HG03342 (cell line): Measurements from ENCODE around the gene IMPA2.

Source experiments
- ATAC-seq: cut with Tn5 transposase; IDR thresholded peaks from one replicate; pipeline ENCODE4 v1.9.1; 2021; ENCODE audit warnings: mild to moderate bottlenecking, moderate library complexity; ENCODE audit not compliant: unreplicated experiment

IMPA2 gene

DNA sequence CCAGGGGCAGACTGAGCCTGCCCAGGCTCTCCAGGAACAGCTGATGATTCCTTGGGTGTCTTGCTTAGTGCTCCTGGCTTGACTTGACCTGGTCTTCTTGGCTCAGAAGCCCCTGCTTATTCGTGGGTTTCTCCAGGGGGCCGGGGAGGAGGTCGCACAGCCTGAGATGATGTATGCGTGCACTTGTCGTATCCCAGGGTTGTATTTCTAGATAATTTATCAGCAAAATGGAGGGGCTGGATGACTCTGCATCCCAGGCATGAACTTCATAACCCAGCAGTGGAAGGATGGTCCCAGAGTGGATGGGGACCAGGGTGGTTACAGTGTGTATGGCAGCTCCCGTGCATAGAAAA is 25.2 kb downstream of the IMPA2 start:
- ATAC-seq = no peak

DNA sequence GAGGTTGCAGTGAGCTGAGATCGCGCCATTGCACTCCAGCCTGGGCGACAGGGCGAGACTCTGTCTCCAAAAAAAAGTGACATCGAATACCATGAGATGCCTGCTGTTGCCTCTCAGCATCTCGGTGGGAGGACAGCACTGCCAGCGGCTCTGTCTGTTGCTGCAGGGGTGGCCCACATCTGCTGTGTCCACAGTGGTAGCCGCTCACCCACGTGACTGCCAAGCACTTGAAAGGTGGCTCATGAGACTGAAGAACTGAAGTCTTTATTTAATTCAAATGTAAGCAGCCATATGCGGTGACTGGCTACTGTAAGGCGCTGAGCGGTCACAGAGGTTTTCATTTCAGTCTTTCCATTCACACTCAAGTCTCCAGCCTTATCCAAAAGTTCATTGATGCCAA is 25.8 kb downstream of the IMPA2 start:
- no peak for ATAC-seq

DNA sequence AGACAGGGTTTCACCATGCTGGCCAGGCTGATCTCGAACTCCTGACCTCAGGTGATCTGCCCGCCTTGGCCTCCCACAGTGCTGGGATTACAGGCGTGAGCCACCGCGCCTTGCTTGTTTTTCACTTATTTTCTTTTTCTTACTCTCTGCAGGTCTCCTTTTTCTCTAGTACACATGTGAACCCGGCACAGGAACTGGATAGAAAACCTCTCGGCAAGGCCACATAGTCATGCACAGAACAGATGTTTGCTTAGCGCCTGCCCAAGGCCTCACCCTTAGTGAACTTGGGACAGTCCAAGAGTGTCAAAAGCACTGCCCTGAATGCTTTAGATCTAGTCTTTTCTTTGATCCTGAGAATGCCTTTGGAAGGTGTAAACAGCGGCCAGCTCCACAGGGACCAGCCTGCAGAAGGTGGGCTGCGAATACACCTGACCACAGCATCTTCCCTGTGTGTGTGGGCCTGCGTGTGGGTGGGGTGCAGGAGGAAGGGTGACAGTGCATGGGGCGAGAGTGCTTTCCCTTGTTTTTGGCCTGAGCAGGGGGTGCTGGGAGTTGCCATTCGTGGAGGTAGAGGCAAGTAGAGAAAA is 27.0 kb downstream of the IMPA2 start:
- no peak for ATAC-seq

DNA sequence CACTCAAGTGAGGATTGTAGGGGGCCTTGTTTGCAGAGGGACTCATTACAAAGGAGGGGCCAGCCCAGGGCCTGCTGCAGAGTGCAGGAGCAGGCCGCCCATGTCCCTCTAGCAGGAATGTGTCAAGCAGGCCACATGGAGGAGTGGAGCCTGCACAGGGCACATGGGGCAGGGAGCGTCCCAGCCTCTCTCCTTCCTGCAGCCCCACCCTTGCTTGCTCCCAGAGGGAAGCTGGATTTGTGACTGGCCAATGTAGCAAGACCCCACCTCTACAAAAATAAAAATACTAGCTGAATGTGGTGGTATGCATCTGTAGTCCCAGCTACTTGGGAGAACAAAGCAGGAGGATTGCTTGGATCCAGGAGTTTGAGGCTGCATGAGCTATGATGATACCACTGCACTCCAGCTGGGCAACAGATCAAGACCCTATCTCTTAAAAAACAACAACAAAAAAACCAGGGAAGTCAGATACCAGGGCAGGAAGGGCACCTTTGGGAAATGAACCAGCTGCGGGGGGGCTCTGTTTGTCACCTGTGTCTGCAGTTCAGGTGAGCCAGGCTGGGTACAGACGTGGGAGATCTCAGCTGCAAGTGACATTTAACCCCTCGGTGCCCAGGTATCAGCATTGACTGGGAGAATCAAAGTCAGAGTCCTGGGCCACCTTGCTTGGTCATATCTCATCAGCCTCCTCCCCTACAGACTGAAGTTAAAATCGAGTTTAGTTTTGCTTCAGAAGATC is 27.7 kb downstream of the IMPA2 start:
- no peak for ATAC-seq

DNA sequence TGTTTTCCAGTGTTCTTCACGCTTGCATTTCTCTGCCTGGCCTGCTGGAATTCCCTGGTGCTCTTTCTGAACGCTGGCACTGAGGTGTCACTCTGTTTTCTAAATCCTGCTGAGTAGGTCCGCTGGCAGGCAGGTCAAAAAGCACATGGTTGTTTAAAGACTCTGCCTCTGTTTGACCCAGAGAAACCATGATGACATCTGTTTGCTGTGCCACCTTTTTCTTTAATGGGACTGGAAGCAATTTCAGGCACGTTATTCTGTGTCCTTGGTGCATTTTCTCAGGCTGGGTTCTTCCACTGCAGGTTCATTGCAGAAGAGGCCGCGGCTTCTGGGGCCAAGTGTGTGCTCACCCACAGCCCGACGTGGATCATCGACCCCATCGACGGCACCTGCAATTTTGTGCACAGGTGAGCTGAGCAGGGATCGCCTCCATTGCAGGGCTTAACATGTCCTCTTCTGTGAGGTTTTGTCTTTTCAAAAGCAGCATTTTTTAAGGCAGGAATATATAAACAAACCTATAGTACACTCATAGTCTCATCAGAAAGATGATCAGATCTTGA is 28.4 kb downstream of the IMPA2 start:
- ATAC-seq = no peak

DNA sequence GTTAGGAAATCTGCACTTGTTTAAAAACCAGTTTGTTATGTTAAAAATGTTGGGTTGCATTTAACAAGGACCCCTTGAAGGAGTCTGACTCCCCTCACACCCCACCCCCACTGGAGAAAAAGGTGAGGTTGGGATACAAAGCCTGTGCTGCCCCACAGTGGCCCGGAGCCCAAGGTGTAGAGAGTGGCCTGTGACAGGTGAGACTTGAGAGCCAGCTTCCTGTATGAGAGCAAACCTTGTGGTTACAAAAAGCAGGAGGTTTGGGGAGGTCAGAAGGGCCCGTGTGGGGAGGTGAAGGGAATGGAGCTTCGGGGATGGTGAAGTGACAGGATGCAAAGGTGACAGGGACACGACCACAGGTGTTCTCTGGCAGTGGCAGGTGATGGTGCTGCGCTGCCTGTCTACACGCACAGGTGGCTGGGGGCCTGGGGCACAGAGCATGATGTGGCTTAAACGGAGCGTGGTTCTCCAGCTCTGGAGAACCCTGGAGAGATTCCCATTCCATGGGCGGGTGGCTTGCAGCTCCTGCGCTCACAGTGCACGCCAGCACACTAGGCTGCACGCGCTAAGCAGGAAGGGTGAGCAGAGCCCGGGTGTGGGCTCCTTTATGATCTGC is 29.0 kb downstream of the IMPA2 start:
- ATAC-seq = no peak

DNA sequence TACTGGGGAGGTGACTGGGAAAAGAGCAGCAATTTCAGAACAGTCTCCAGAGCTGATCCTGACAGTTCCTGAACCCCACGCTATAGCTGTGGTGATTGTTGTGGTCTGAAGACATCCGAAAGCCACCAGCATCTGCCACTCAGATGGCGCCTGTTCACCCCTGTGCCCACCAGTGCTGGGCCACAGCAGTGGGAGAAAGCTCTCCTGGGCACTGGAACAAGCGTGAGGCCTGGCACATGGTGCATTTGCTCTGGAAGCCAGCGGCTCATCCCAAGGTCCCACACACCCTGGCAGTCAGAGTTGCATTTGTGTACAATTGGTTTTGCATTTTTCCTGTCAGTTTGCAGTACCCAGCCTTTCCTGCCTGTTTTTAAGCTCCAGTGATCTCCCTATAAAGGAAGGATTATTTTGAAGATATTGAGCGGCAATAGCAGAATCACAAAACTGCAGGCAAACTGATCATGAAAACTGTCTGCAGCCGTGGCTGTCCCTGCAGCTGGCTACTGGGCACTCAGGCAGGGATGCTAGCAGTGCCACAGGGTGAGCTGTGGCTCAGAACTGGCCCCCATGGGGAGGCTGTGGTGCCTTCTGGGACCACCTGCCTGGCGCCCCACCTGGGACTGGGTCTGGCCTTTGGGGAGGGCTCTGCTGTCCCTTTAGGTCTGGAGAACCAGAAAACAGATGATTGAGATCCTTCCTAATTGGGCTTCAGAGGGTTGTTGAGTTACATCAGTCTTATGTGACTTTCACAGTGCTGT is 30.1 kb downstream of the IMPA2 start:
- ATAC-seq = no peak

DNA sequence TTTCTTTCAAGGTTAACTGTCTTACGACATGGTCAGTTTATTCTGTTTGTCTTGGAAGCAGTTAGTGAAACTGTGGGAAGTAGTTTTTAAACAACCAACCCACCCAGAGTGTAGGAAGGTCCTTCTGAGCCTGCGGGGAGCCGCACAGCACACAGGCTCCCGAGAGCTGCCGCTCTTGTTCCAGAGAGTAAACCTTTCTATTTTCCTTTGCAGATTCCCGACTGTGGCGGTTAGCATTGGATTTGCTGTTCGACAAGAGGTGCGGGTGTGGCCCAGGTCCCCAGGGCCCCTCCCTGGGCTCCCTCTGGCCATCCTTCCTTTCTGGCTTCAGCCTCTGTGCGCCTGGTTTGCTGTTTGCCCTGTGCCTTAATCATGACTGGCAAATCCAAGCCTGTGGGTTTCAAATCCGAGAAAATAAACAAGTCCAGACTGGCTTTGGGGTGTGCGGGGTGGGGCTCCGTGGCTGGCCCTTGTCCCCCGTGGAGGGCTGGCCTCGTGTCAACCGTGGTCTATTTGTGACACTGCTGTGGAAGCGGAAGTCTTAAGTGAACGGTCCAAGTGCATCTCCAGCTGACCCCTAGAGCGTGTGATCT is 30.7 kb downstream of the IMPA2 start:
- no peak for ATAC-seq

DNA sequence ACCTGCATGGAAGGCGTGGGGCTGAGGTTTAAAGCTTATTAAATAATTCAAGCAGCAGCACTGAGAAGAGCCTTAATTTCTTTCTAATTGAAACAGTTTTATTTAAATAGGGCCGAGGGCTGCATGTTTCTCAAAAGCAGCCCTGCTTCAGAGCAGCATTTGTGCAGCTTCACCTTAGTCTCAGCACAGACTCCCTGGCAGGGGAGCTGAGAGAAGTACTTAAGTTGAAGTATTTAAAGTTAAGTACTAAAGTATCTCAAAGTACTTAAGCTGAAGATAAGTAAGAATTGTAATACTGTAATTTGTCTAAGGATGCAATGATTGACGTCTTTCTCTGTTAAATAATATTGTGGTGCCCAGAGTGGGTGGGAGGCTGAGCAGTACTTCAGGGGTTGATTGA is 31.4 kb downstream of the IMPA2 start:
- ATAC-seq = no peak

DNA sequence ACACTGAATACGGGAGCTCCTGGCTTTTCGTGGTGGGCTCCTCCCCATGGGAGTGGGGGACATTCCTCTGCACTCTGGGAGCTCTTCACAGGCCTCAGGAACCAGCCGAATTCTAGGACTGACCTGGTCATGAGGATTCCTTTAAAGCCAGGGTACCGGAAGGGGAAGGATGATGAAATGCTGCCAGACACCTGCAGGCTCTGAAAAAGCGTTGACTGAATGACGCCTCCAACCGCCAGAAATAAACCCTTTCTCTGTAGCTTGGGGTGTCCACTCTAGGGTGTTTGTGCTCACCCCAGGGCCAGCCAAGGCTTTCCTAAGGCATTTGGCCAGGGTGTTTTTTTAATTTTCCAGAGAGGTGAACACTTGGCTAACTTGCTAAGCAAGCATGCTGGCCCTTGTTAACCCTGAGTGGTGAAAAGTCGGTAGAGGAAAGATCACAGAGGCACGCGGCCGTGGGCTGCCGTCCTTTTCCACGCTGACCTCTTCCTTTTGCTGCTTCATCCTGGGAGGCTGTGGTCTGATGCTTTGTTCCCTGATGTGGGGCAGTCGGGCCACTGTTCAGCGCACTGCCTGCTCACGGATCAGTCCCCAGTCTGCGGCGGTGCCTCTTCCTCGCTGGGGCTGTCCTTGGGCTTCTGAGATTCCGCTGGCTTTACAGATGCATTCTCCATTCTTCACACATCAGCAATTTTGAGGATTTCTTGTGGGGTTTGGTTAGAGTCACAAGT is 32.0 kb downstream of the IMPA2 start:
- no peak for ATAC-seq

DNA sequence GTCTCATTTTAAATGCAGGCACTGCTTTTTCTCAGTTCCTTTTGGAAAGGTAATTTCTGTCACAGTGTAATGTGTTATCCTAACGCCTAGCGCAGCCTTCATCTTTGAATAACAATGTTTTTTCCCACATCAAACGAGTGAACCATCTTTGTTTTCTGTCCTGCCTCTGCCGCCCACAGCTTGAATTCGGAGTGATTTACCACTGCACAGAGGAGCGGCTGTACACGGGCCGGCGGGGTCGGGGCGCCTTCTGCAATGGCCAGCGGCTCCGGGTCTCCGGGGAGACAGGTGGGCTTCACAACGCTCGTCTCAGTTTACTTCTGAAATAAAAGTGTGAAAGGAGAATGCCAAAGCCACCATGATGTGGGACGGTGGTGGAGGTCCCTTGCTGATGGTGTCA is 32.8 kb downstream of the IMPA2 start:
- no peak for ATAC-seq

DNA sequence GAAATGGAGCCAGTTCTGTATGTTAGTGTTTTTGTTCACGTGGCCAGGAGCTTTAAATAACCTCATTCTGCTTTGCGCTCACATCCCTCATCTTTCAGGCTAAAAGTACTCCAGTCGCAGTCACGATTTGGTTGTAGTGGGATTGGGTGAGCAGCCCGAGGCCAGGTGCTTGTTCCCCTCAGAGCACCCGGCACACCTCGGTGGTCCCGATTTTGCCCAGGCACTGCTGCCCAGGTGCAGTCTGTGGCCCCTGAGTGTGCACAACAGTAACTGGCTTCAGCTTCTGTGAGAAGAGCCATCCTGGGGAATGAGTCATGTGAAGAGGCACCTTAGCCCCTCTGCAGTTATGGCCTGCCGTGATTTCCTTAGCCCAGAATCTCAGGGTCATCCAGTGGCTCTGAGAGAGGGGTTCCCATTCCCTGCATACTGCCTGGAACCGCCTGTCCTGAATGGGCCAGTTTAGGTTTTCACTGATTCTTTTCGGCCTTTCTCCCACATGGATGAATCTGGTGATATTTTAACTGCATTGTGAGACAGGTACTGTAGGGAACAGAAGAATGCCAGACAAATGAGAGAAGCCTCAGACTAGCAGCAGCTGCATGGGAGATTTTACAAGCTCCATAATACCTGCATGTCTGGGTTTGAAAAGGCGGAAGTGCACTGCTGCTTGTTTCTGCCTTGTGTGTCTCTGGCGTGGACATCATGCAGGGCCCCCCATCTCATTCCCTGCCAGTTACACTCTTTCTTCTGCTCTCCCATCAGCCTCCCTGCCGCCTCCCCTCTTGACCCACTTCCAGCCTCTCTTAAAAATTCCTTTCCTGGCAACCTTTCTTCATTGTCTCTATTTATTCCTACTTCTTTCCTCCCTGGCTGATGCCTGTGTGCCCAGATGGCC is 33.5 kb downstream of the IMPA2 start:
- no peak for ATAC-seq

DNA sequence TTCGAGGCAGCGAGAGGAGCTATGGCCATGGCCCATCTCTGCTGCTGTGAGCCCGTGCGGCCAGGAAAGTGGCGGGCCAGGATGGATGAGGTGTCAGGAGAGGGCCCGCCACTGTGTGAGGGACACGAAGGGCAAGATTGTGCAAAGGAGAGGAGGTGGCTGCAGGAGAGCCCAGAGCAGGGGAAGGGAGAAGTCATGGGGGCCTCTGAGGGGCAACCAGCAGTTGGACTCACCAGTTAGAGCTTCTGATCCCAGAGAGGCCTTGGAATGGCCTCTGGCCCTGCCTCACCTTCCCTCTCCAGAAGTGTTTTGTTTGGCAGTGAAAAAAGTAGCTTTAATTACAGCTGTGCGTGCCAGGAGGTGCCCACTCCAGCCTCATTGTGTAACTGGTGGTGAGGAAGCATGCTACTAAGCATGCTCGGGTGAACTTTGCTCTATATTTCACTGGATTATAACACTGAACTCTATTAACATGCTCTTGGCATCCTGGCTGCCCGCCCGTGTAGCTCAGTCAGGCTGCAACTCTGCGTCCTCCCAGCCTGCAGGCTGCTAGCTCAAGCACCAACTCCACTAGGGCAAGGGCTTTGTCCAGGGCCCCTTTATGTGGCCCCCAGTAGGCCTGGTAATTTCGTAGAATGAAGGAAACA is 34.2 kb downstream of the IMPA2 start:
- no peak for ATAC-seq

DNA sequence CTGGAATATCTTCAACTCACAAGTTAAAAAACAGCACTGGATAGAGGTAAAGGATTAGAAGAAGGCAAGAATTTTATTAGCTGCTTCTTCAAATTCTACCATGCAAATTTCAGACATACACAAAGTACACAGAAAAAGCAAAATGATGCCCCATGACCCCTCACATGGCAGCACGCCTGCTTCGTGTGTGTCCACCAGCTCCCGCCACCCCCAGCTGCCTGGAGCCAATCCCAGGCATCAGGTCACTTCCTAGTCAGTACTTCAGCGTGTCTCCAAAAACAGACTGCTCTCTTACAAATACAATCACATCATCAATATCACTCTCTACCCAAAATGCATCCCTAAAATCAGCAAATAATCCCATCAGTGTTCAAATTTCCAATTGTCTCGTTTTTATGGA is 35.8 kb downstream of the IMPA2 start:
- no peak for ATAC-seq

DNA sequence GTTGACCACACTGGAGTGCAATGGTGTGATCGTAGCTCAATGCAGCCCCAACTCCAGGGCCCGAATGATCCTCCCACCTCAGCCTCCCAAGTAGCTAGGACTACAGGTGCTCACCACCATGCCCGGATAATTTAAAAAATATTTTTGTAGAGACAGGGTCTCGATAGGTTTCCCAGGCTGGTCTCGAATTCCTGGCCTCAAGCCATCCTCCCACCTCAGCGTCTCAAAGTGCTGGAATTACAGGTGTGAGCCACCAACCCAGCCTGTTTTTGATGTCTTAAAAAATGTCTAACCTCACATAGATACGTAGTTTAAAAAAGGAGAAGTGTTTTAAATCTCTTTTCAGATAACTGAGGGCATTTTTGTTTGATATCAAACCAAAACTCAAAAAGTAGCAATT is 37.6 kb downstream of the IMPA2 start:
- no peak for ATAC-seq

DNA sequence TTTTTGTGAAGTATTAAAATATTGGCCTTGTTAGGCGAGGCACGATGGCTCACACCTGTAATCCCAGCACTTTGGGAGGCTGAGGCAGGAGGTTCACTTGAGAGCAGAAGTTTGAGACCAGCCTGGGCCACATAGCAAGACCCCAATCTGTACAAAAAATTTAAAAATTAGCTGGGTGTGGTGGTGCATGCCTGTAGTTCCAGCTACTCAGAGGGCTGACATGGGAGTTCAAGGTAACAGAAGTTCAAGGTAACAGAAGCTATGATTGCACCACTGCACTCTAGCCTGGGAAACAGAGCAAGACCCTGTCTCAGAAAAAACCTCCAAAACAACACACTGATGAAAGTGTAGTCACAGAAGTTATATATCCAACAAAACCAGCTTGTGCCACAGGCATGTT is 39.8 kb downstream of the IMPA2 start:
- ATAC-seq = no peak

DNA sequence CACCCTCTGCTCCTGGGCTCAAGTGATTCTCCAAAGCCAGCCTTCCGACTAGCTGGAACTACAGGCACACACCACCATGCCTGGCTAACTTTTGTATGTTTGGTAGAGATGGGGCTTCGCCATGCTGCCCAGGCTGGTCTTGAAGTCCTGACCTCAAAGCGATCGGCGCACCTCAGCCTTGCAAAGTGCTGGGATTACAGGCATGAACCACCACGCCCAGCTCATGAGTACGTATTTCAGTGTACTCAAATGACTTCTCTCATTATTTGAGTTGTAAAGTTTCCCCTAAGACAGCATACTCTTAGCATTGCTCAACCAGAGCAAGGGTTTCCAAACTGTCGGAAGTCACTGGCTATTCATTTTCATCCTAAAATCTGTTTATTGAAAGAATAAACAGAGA is 40.3 kb downstream of the IMPA2 start:
- ATAC-seq = no peak

DNA sequence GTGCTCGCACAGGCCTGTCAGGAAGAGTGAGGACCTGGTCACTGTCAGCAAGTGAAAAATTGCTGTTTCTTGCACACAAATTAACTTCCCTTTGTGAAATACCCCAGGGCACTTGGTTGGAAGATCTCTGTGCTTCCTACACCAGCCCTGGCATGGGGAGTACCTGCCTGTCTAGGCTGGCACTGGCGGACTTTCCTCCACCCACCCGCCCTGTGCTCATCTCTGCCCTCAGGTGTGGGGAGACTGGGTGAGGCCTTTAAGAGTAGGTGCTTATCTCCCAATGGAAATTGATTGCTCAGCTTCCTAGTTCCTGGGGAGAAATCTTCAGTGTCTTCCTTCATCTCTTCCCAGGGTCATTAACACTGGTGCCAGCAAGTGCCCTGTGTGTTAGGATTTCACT is 42.1 kb downstream of the IMPA2 start:
- ATAC-seq = no peak

DNA sequence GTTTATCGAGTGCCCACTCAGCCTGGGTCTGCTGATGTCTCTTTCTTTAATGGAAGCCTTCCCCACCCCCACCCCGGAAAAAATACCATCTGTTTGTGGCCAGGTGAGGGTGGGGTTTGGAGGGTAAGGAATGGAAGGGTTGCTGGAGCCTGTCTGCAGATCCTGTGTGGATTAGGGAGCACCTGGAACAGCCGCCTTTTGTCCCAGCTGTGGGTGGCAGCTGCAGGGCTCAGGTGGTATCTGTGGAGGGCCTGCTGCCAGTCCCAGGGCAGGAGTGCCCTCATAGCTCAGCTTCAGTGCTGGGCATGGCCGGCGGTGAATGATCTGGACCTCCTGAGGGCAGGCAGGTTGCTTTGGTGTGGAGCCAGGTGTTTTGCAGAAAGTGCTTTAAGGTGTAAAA is 45.3 kb downstream of the IMPA2 start:
- no peak for ATAC-seq
